Aorta (tissue), 5 donors: ENCODE data around the gene CITED1. TPM values are rescaled to one million over a fixed set of nuclear protein-coding genes. Genes with fewer than 3 reads are reported as not detected.

Experiments
- ATAC-seq: fragments of 200-7000 bp; cut with Tn5 transposase; one replicate; pipeline ENCODE4 v1.9.1; 2022; ENCODE audit warnings: moderate library complexity; ENCODE audit not compliant: low FRiP score
- DNase-seq, 2 donors: peaks; one replicate each; pipeline ENCODE4 v3.0.0-alpha.2; 2020
- H3K27ac ChIP-seq, 2 donors: one replicate each; pipeline ENCODE4 v1.5.1; 2013; ENCODE audit warnings: low read length in 2 of 2, mild to moderate bottlenecking in 2 of 2, moderate library complexity in 2 of 2, control low read depth in 1 of 2, inconsistent platforms in 1 of 2, low read depth in 1 of 2
- H3K27me3 ChIP-seq, 2 donors: one replicate each; pipeline ENCODE4 v1.6.1; 2013; ENCODE audit warnings: control low read depth in 1 of 2, low read length in 1 of 2, mild to moderate bottlenecking in 1 of 2, moderate library complexity in 1 of 2; ENCODE audit not compliant: insufficient read depth in 2 of 2, control insufficient read depth in 1 of 2
- H3K36me3 ChIP-seq, 2 donors: one replicate each; pipeline ENCODE4 v1.6.1; 2013; ENCODE audit warnings: control low read depth in 1 of 2, low read length in 1 of 2, mild to moderate bottlenecking in 1 of 2; ENCODE audit not compliant: insufficient read depth in 2 of 2, control insufficient read depth in 1 of 2
- H3K4me1 ChIP-seq, 2 donors: one replicate each; pipeline ENCODE4 v1.6.1; 2013; ENCODE audit warnings: low read length in 2 of 2, control low read depth in 1 of 2, mild to moderate bottlenecking in 1 of 2, moderate library complexity in 1 of 2; ENCODE audit not compliant: insufficient read depth in 2 of 2, control insufficient read depth in 1 of 2
- H3K4me3 ChIP-seq, 2 donors: one replicate each; pipeline ENCODE4 v1.5.1; 2013; ENCODE audit warnings: low read length in 2 of 2, control low read depth in 1 of 2, mild to moderate bottlenecking in 1 of 2
- H3K9me3 ChIP-seq: one replicate; pipeline ENCODE4 v1.6.1; 2013; ENCODE audit warnings: mild to moderate bottlenecking, low read length; ENCODE audit not compliant: control insufficient read depth
- WGBS, 2 donors: extraction: QIAGEN DNeasy Blood & Tissue Kit; methylation state at CpG; one replicate each; pipeline ENCODE4 v1.1.7; 2013; 5-methylcytosine and 5-hydroxymethylcytosine counted together
- intact Hi-C, 2 donors: fragments of 100-400 bp; cut with DNase I; formaldehyde crosslinking; loops; one replicate each; pipeline versions ENCODE4 v1.14.2 to v1.15.0; 2022
- polyA plus RNA-seq, 2 donors: library from polyadenylated mRNA; stranded (reverse); fragments of 200-250 nt; gene quantifications; one replicate each; pipeline ENCODE4 v1.2.3, GENCODE V29; 2013
- total RNA-seq, 2 donors: library from RNA; stranded (reverse); fragmentation: NEBNext Ultra II Directional; extraction: Animal tissue kit (Norgen Biotek cat#: 25700); gene quantifications; one replicate each; pipeline ENCODE4 v1.2.1, GENCODE V29; 2021
- donor health status: healthy with polysubstance abuse.
- donor health status: Bipolar disorder and iron deficiency.
- donor health status: DM: no; HTN: no; CAD: no.
- donor health status: DM: no; HTN: no; CAD: no.
- donor health status: DM: yes; HTN: yes; CAD: no.

CITED1 gene
- total and polyA plus RNA-seq, 4 donors: 0.46 TPM; not detected in 3

DNA sequence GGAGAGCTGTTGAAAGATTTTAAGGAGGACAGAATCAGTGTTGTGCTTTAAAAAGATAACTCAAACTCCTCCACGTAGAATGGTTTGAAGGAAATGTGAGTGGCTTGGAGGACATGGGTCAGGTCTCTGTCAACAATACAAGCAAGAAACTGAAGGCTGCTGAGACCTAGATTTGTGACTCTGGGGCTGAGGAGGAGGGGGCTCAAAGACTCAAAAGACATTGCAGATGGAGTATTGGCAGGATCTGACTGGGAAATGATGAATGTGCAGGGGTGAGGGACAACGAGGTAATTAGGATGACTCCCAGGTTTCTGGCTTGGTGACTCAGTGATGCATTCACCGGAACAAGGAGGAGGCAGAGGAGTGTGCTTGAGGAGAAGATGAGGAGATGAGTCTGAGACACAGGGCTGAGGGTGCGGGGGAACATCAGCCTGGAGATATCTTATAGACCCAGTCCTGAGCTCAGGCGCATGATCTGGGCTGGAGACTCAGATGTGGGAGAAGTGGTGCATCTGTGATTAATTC lies 25.3 kb downstream of the CITED1 start:
- H3K27ac ChIP-seq: no peak overlapping the region
- no peaks in the 10 kb centered on the region for H3K9me3 ChIP-seq
- no peaks in the 10 kb centered on the region for H3K36me3 ChIP-seq
- H3K4me3 ChIP-seq: no peak overlapping the region
- H3K4me1 ChIP-seq: no peaks in the 10 kb centered on the region
- H3K27me3 ChIP-seq: no peaks in the 10 kb centered on the region
- no peak for ATAC-seq
- intact Hi-C loops: no loop called here
- DNase-seq: no peak
- WGBS, 2 donors: 53 to 59% methylated on average over 5 of the region's 5 CpGs

DNA sequence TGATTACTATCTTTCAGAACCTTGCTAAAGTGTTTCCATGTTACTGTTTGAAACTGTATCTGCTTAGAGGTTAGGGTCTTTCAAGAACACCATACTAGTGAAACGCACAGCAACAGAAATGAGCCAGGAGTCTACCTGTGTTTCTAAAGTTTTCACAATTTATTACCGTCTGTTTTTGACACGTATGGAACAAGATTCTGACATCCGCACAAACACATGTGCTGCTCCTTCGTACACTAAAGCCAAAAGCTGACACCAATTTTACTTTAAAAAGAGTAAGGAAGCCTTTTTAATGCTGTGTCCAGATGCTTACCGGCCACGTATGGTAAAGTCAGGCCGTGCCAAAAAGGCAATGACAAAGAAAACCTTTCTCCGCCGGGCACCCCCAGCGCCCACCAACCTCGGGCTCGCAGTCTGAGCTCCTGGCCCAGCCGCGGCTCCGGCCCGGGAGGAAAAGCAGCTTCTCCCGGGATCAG lies 29.2 kb downstream of the CITED1 start:
- no peaks in the 10 kb centered on the region for H3K9me3 ChIP-seq
- DNase-seq (no peak), ATAC-seq (no peak)
- H3K4me1 ChIP-seq: no peaks in the 10 kb centered on the region
- intact Hi-C loops: no loop called here
- H3K27ac ChIP-seq: peak overlapping the region; percentile 86 to 89
- H3K27me3 ChIP-seq: no peaks in the 10 kb centered on the region
- 1% methylated on average over 18 of the region's 18 CpGs for WGBS, 2 donors
- peaks cover 2 to 7% of the 10 kb centered on the region in 2 donors for H3K36me3 ChIP-seq
- H3K4me3 ChIP-seq: peak overlapping the region; percentile 72 to 93

DNA sequence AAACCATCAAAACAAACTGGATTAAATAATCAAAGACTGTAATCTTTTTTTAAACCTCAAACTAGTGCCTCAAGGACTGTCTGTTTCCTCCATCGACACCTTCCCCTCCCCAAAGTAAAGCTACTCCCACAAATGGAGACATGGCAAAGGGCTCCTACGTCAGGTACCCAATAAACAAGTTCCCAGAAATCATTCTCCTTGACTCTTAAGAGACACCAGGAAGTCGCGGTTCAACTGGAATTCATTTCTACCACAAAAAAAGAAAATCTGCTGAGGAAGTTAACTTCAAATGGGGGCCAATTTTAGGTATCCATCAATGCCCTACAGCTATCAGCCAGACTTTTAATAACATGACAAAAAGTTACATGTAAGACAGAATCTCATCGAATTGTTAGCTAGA lies 31.2 kb downstream of the CITED1 start:
- H3K4me1 ChIP-seq: no peaks in the 10 kb centered on the region
- 76 to 90% methylated on average over 5 of the region's 5 CpGs for WGBS, 2 donors
- H3K36me3 ChIP-seq: peaks cover 4 to 7% of the 10 kb centered on the region in 2 donors
- H3K4me3 ChIP-seq: no peak overlapping the region
- intact Hi-C loops: no loop called here
- H3K9me3 ChIP-seq: no peaks in the 10 kb centered on the region
- H3K27me3 ChIP-seq: no peaks in the 10 kb centered on the region
- no peak overlapping the region for H3K27ac ChIP-seq
- DNase-seq (no peak), ATAC-seq (no peak)

DNA sequence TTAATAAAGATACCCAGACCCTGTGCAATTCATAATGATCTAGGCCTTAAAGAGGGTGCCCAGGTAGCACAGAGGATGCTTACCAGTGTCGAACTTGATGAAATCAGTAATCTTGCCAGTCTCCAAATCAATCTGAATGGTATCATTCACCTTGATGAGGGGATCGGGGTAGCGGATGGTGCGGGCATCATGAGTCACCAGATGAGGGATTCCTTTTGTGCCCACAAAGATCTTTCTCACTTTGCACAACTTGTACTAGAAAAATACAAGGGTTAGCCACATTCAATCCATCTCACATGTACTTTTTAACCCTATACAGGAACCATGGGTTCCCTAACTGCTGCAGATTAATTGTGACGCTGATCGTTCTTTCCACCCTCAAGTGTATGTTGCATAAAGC lies 32.0 kb downstream of the CITED1 start:
- H3K27ac ChIP-seq: no peak overlapping the region
- intact Hi-C loops: no loop called here
- H3K4me1 ChIP-seq: peaks cover 0 to 1% of the 10 kb centered on the region in 2 donors
- H3K9me3 ChIP-seq: no peaks in the 10 kb centered on the region
- DNase-seq: no peak
- no peaks in the 10 kb centered on the region for H3K27me3 ChIP-seq
- WGBS, 2 donors: 89% methylated on average over 6 of the region's 6 CpGs
- no peak overlapping the region for H3K4me3 ChIP-seq
- no peak for ATAC-seq
- H3K36me3 ChIP-seq: peaks cover 4 to 7% of the 10 kb centered on the region in 2 donors

DNA sequence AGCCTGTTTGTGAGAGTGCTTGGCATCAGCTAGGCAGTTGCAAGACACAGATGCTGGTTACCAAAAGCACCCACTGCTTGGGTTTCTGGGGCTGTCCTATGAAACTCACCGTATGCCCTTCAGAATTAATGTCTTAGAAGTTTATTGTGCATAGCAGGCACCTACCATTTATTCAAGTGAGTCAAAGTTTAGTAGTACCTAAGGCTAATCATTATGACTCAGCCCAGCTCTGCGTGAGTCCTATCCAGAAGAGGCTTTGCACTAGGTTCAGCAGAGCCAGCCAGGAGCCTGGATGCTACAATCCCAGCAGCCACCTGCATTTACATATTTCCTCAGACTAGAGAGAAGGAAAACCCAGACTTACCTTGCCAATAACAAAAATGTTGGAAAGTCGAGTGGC lies 32.8 kb downstream of the CITED1 start:
- DNase-seq: no peak
- 50 to 69% methylated on average over 3 of the region's 3 CpGs for WGBS, 2 donors
- peaks cover 4 to 7% of the 10 kb centered on the region in 2 donors for H3K36me3 ChIP-seq

DNA sequence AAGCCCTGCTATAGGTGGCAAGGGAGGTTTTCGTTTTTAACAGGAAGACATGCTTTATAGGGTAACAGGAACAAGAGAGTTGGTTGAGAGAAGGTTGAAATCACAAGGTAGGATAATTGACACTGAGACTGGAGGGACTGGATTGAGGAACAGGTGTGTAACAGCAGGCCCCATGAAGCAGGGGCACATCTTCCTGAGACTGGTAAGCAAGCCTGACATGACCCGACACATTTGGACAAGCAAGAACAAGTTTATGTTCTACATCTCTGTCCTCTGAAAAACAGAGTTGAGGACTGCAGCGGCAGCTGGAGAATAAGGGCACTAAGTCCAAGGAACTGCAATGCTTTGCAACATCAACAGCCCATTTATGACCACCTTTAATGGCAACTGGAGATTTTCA lies 33.9 kb downstream of the CITED1 start:
- ATAC-seq: no peak
- no peak for DNase-seq
- Histone ChIP-seq H3K4me1 (peaks cover 0 to 1% of the 10 kb centered on the region in 2 donors), H3K9me3 (no peaks in the 10 kb centered on the region), H3K27ac (no peak overlapping the region), H3K36me3 (peaks cover 4 to 7% of the 10 kb centered on the region in 2 donors), H3K27me3 (no peaks in the 10 kb centered on the region), H3K4me3 (no peak overlapping the region)
- WGBS, 2 donors: 83 to 89% methylated on average over 3 of the region's 3 CpGs
- intact Hi-C loops: no loop called here

More for the DNA sequence above, 32.8 kb downstream of the CITED1 start:
- Histone ChIP-seq H3K4me1 (peaks cover 0 to 1% of the 10 kb centered on the region in 2 donors), H3K27me3 (no peaks in the 10 kb centered on the region), H3K9me3 (no peaks in the 10 kb centered on the region), H3K27ac (no peak overlapping the region), H3K4me3 (no peak overlapping the region)
- no peak for ATAC-seq
- intact Hi-C loops: no loop called here

DNA sequence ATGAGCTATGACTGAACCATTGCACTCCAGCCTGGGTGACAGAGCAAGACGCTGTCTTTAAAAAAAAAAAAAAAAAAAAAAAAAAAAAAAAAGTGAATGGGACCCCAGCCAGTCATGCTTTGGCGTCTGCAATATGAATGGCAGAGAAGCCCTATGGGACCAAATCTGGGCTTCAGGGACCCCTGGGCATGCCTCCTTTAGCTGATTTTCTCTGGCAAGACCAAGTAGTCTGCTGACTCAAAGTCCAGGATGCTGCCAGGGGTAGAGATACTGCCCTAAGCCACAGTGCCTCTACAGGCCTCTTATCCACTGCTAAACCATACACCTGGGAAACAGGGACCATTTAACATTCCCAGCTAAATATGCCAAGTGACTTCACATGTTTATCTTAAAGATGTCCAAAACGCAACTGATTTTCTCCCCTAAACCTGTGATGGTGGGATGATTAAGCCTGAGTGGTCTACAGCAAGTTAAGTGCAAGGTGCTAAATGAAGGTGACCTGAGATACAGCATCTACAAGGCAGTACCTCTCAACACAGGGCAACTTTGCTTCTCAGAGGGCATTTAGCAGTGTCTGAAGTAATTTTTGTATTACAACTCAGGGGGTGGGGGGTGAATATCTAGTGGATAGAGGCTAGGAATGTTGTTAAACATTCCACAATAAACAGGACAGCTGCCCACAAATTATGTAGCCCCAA lies 34.5 kb downstream of the CITED1 start:
- DNase-seq (no peak), ATAC-seq (no peak)
- no peaks in the 10 kb centered on the region for H3K27me3 ChIP-seq
- H3K36me3 ChIP-seq: peaks cover 4 to 7% of the 10 kb centered on the region in 2 donors
- H3K4me3 ChIP-seq: no peak overlapping the region
- H3K27ac ChIP-seq: peak overlapping the region in 1 of 2 donors; percentile 6
- H3K9me3 ChIP-seq: no peaks in the 10 kb centered on the region
- H3K4me1 ChIP-seq: peaks cover 0 to 1% of the 10 kb centered on the region in 2 donors
- WGBS, 2 donors: 9 to 47% methylated on average over 3 of the region's 3 CpGs
- intact Hi-C loops: no loop called here

DNA sequence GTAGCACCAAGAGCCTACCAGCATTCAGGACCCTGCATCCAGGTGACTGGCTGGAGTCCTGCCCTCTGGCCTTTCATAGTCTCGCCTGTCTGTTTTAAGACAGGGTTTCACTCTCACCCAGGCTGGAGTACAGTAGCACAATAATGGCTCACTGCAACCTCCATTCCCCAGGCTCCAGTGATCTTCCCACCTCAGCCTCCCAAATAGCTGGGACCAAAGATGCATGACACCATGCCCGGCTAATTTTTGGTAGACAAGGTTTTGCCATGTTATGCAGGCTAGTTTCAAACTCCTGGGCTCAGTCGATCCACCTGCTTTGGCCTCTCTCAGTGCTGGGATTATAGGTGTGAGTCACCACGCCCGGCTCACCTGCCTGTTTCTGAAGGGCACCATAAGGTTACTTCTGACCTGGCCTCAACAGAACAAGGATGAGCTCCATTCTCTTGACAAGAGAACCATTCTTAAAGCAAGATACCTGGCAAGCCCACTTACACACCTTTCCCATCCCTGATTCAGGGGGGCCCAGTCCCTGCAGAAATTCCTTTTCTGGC lies 35.3 kb downstream of the CITED1 start:
- WGBS, 2 donors: 93 to 97% methylated on average over 5 of the region's 5 CpGs
- intact Hi-C loops: no loop called here
- H3K27ac ChIP-seq: peak overlapping the region in 1 of 2 donors; percentile 25
- H3K36me3 ChIP-seq: peaks cover 4 to 7% of the 10 kb centered on the region in 2 donors
- ATAC-seq (no peak), DNase-seq (no peak)
- no peaks in the 10 kb centered on the region for H3K9me3 ChIP-seq
- H3K27me3 ChIP-seq: no peaks in the 10 kb centered on the region
- no peak overlapping the region for H3K4me3 ChIP-seq
- peaks cover 0 to 1% of the 10 kb centered on the region in 2 donors for H3K4me1 ChIP-seq
